GM18520 (cell line): Measurements from ENCODE around the gene RPP40.

ENCODE experiments used
- ATAC-seq: cut with Tn5 transposase; IDR thresholded peaks from one replicate; pipeline ENCODE4 v1.9.1; 2021; ENCODE audit not compliant: unreplicated experiment

Gene RPP40

GRCh38 chr6:4971851-4972250 is 32.0 kb downstream of the RPP40 start:
- ATAC-seq: no peak

GRCh38 chr6:4970739-4971395 is 33.0 kb downstream of the RPP40 start:
- no peak for ATAC-seq

- ATAC-seq: no peak
Observed at GRCh38 chr6:4969609-4970285, 34.1 kb downstream of the RPP40 start.

- ATAC-seq: no peak
Observed at GRCh38 chr6:4967301-4968030, 36.4 kb downstream of the RPP40 start.

- no peak for ATAC-seq
Observed at GRCh38 chr6:4965562-4966389, 38.1 kb downstream of the RPP40 start.

GRCh38 chr6:4964675-4965561 is 38.9 kb downstream of the RPP40 start:
- ATAC-seq: no peak

- ATAC-seq: no peak
Observed at GRCh38 chr6:4962905-4963304, 40.9 kb downstream of the RPP40 start.

- no peak for ATAC-seq
Observed at GRCh38 chr6:4961322-4962168, 42.3 kb downstream of the RPP40 start.

GRCh38 chr6:4958624-4959023 is 45.2 kb downstream of the RPP40 start:
- ATAC-seq: no peak

GRCh38 chr6:4957521-4958231 is 46.2 kb downstream of the RPP40 start:
- ATAC-seq: no peak

GRCh38 chr6:4956625-4957024 is 47.2 kb downstream of the RPP40 start:
- no peak for ATAC-seq

GRCh38 chr6:4953440-4953839 is 50.4 kb downstream of the RPP40 start:
- no peak for ATAC-seq

GRCh38 chr6:4950836-4951533 is 52.9 kb downstream of the RPP40 start:
- no peak for ATAC-seq

GRCh38 chr6:4950076-4950475 is 53.8 kb downstream of the RPP40 start:
- ATAC-seq: no peak

GRCh38 chr6:4948781-4949450 is 54.9 kb downstream of the RPP40 start:
- no peak for ATAC-seq

- no peak for ATAC-seq
Observed at GRCh38 chr6:4947716-4948115, 56.1 kb downstream of the RPP40 start.

GRCh38 chr6:4946521-4946920 is 57.3 kb downstream of the RPP40 start:
- ATAC-seq: no peak
